Small intestine (tissue), 7 donors: Measurements from ENCODE around the gene KRTAP9-9. TPM values are rescaled to one million over a fixed set of nuclear protein-coding genes. Genes with fewer than 3 reads are reported as not detected.
"Not testable (repeated sequence)": the region's sequence is repeated elsewhere in the genome, so short reads cannot be mapped to it uniquely, and the experiment has no call there.

Experiments
- DNase-seq, 2 donors: peaks; one replicate each; pipeline versions ENCODE4 v3.0.0 to v3.0.0-alpha.2; 2013
- FAIRE-seq: peaks from 2 replicates; lab custom pipeline; 2012; peaks lifted over from hg19 to GRCh38; lab: Jason Lieb, UNC
- H3K27ac ChIP-seq, 3 donors: one replicate each; pipeline ENCODE4 v1.5.1; 2013; ENCODE audit warnings: low read length in 2 of 3, mild to moderate bottlenecking in 2 of 3, control low read depth in 1 of 3, inconsistent platforms in 1 of 3, low read depth in 1 of 3, moderate library complexity in 1 of 3
- H3K27me3 ChIP-seq, 3 donors: one replicate each; pipeline ENCODE4 v1.6.1; 2013; ENCODE audit warnings: low read length in 3 of 3, inconsistent platforms in 1 of 3; ENCODE audit not compliant: control insufficient read depth in 3 of 3, insufficient read depth in 3 of 3
- H3K36me3 ChIP-seq, 3 donors: one replicate each; pipeline ENCODE4 v1.6.1; 2013; ENCODE audit warnings: low read length in 3 of 3, inconsistent platforms in 1 of 3, low read depth in 1 of 3, mild to moderate bottlenecking in 1 of 3, moderate library complexity in 1 of 3; ENCODE audit not compliant: control insufficient read depth in 3 of 3, insufficient read depth in 2 of 3
- H3K4me1 ChIP-seq, 3 donors: one replicate each; pipeline ENCODE4 v1.6.1; 2013; ENCODE audit warnings: low read length in 2 of 3, inconsistent platforms in 1 of 3, low read depth in 1 of 3, mild to moderate bottlenecking in 1 of 3, moderate library complexity in 1 of 3; ENCODE audit not compliant: control insufficient read depth in 3 of 3, insufficient read depth in 2 of 3
- H3K4me3 ChIP-seq, 3 donors: one replicate each; pipeline ENCODE4 v1.5.1; 2013; ENCODE audit warnings: low read length in 3 of 3, control low read depth in 1 of 3, inconsistent platforms in 1 of 3, low read depth in 1 of 3, mild to moderate bottlenecking in 1 of 3, moderate library complexity in 1 of 3
- H3K9me3 ChIP-seq, 2 donors: one replicate each; pipeline ENCODE4 v1.6.1; 2013; ENCODE audit warnings: low read depth in 1 of 2, low read length in 1 of 2; ENCODE audit not compliant: control insufficient read depth in 2 of 2, insufficient read depth in 1 of 2
- WGBS, 3 donors: extraction: QIAGEN DNeasy Blood & Tissue Kit; methylation state at CpG; one replicate each; pipeline ENCODE4 v1.1.7; 2013; 5-methylcytosine and 5-hydroxymethylcytosine counted together
- polyA plus RNA-seq, 4 donors: library from polyadenylated mRNA; stranded (reverse) in 3 of 4; unstranded in 1 of 4; fragments of 200-250 nt in 3 of 4; fragments of 120-200 nt in 1 of 4; gene quantifications; one replicate each; pipeline versions ENCODE4 v1.2.1 to v1.2.3, GENCODE V29; 2013
- donor health status: healthy with polysubstance abuse.
- donor health status: control.
- donor health status: control.
- donor health status: Bipolar disorder and iron deficiency.
- donor health status: healthy.

Gene KRTAP9-9
- polyA plus RNA-seq, 4 donors: not detected

DNA sequence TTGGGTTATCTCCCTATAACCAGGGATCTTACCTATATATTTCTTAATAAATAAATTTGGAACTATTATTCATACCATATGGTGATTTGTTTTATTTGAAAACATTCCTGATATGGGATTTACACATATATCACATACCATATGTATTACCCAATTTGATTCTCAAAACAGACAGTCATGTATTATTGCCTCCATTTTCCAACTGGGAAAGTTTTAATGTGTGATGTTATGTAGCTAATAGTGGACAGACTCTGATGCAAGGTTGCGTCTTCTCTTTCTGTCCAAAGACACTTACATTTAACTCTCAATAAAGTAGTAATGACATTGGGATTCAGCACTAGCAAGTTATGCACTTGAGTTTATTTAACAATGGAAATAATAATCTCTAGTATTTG is 1.1 kb downstream of the KRTAP9-9 start:
- no peak overlapping the region for H3K4me3 ChIP-seq
- FAIRE-seq (no peak), DNase-seq (no peak)
- 75 to 91% (median 83%) methylated on average over 1 of the region's 1 CpG for WGBS, 3 donors
- H3K27me3 ChIP-seq: peaks cover 0 to 4% (median 0%) of the 10 kb centered on the region in 3 donors
- H3K9me3 ChIP-seq: no peaks in the 10 kb centered on the region
- no peak overlapping the region for H3K27ac ChIP-seq
- no peaks in the 10 kb centered on the region for H3K36me3 ChIP-seq
- no peaks in the 10 kb centered on the region for H3K4me1 ChIP-seq

- Histone ChIP-seq H3K36me3 (no peaks in the 10 kb centered on the region), H3K4me1 (no peaks in the 10 kb centered on the region), H3K4me3 (no peak overlapping the region), H3K27ac (no peak overlapping the region), H3K27me3 (peaks cover 0 to 3% (median 0%) of the 10 kb centered on the region in 3 donors), H3K9me3 (no peaks in the 10 kb centered on the region)
- FAIRE-seq (no peak), DNase-seq (no peak)
Observed at GRCh38 chr17:41258406-41258805, 3.2 kb downstream of the KRTAP9-9 start.

- DNase-seq (no peak), FAIRE-seq (no peak)
- Histone ChIP-seq H3K36me3 (no peaks in the 10 kb centered on the region), H3K27me3 (peaks cover 0 to 5% (median 0%) of the 10 kb centered on the region in 3 donors), H3K4me1 (no peaks in the 10 kb centered on the region), H3K9me3 (no peaks in the 10 kb centered on the region), H3K4me3 (no peak overlapping the region), H3K27ac (no peak overlapping the region)
- WGBS, 3 donors: 69 to 81% (median 75%) methylated on average over 2 of the region's 2 CpGs
Observed at GRCh38 chr17:41263212-41263611, 8.0 kb downstream of the KRTAP9-9 start.

GRCh38 chr17:41264599-41264998 is 9.4 kb downstream of the KRTAP9-9 start:
- no peaks in the 10 kb centered on the region for H3K36me3 ChIP-seq
- H3K27ac ChIP-seq: no peak overlapping the region
- H3K4me3 ChIP-seq: no peak overlapping the region
- 53 to 70% (median 56%) methylated on average over 3 of the region's 3 CpGs for WGBS, 3 donors
- FAIRE-seq (no peak), DNase-seq (no peak)
- no peaks in the 10 kb centered on the region for H3K4me1 ChIP-seq
- no peaks in the 10 kb centered on the region for H3K9me3 ChIP-seq
- H3K27me3 ChIP-seq: peaks cover 0 to 5% (median 0%) of the 10 kb centered on the region in 3 donors

DNA sequence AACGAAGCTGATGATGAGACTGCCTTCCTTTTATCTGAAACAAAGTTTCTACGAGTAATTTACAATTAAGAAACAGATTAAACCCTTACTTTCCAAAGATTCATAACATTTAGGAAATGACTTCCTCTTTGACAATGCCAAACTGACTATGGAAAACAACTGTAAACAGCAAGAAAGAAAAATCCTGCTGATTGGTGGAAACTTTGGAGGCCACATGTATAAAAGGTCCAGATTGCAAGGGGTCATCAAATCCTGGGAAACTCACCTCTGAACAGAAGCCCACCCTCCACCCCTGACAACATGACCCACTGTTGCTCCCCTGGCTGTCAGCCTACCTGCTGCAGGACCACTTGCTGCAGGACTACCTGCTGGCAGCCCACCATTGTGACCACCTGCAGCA is 9.9 kb downstream of the KRTAP9-9 start, which contains the start of gene KRTAP9-6:
Gene KRTAP9-6, plus strand, starts transcription at position 301 of the 400 bp plus-strand sequence. Its CDS starts 0 bp downstream, at position 301.
- Histone ChIP-seq H3K4me1 (no peaks in the 10 kb centered on the region), H3K27me3 (peaks cover 0 to 5% (median 0%) of the 10 kb centered on the region in 3 donors), H3K36me3 (no peaks in the 10 kb centered on the region), H3K27ac (no peak within 1 kb of the TSS), H3K9me3 (no peaks in the 10 kb centered on the region), H3K4me3 (no peak within 1 kb of the TSS)
- DNase-seq (no peak), FAIRE-seq (no peak)
- WGBS, 3 donors: 42 to 51% (median 49%) methylated on average over 2 of the region's 2 CpGs

DNA sequence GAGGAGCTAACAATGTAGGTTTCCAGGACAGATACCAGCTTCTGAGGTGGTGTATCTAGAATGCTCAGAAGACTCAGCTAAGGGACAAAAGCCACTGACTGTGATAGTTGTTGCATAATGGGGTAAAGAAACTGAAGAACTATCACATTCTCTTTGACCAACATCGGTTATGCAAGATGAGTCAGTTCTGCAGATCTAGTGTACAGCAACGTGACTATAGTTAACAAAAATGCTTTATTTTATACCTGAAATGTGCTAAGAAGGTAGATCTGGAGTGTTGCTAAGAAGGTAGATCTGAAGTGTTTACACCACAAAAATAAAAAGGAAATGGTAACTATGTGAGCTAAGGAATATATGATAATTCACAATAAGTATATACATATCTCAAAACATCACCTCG is 12.5 kb downstream of the KRTAP9-9 start:
- no peak overlapping the region for H3K4me3 ChIP-seq
- DNase-seq: no peak
- peaks cover 0 to 5% (median 0%) of the 10 kb centered on the region in 3 donors for H3K27me3 ChIP-seq
- H3K9me3 ChIP-seq: no peaks in the 10 kb centered on the region
- no peak overlapping the region for H3K27ac ChIP-seq
- H3K4me1 ChIP-seq: no peaks in the 10 kb centered on the region
- FAIRE-seq: no peak
- H3K36me3 ChIP-seq: no peaks in the 10 kb centered on the region
- 71 to 80% methylated on average over 3 of the region's 3 CpGs; no CpG with 5 or more reads in 1 of the 3 donors for WGBS, 3 donors

GRCh38 chr17:41271323-41271722 is 16.1 kb downstream of the KRTAP9-9 start:
- H3K36me3 ChIP-seq, H3K27ac ChIP-seq, H3K4me1 ChIP-seq, H3K27me3 ChIP-seq, DNase-seq, H3K4me3 ChIP-seq, H3K9me3 ChIP-seq, FAIRE-seq: not testable (repeated sequence)
- 38 to 39% methylated on average over 1 of the region's 1 CpG; no CpG with 5 or more reads in 1 of the 3 donors for WGBS, 3 donors

- Histone ChIP-seq H3K27me3 (peaks cover 0 to 3% (median 0%) of the 10 kb centered on the region in 3 donors), H3K27ac (no peak overlapping the region), H3K36me3 (no peaks in the 10 kb centered on the region), H3K4me1 (no peaks in the 10 kb centered on the region), H3K4me3 (no peak overlapping the region), H3K9me3 (no peaks in the 10 kb centered on the region)
- 21 to 44% methylated on average over 1 of the region's 1 CpG; no CpG with 5 or more reads in 1 of the 3 donors for WGBS, 3 donors
- FAIRE-seq (no peak), DNase-seq (no peak)
Observed at GRCh38 chr17:41271858-41272257, 16.7 kb downstream of the KRTAP9-9 start.

DNA sequence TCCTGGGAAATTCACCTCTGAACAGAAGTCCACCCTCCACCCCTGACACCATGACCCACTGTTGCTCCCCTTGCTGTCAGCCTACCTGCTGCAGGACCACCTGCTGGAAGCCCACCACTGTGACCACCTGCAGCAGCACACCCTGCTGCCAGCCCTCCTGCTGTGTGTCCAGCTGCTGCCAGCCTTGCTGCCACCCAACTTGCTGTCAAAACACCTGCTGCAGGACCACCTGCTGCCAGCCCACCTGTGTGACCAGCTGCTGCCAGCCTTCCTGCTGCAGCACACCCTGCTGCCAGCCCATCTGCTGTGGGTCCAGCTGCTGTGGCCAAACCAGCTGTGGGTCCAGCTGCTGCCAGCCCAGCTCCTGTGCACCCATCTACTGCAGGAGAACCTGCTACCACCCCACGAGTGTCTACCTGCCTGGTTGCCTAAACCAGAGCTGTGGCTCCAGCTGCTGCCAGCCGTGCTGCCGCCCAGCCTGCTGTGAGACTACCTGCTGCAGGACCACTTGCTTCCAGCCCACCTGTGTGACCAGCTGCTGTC is 20.5 kb downstream of the KRTAP9-9 start, which contains the start of gene KRTAP9-7:
Gene KRTAP9-7, plus strand, starts transcription at position 51 of the 543 bp plus-strand sequence. Its CDS starts 0 bp downstream, at position 51.
- H3K4me3 ChIP-seq, H3K9me3 ChIP-seq, FAIRE-seq, H3K27me3 ChIP-seq, DNase-seq, H3K4me1 ChIP-seq, H3K36me3 ChIP-seq, H3K27ac ChIP-seq: not testable (repeated sequence)
- 16 to 77% (median 38%) methylated on average over 3 of the region's 3 CpGs for WGBS, 3 donors
